SK-N-MC (cell line): ENCODE data around the gene PPP1CB.

Experiments
- EZH2 ChIP-seq: fragments of 200-600 bp; sonication (generic); IDR thresholded peaks from one replicate; pipeline ENCODE4 v1.6.1; 2017; ENCODE audit warnings: antibody characterized with exemption
- POLR2AphosphoS5 ChIP-seq: IDR thresholded peaks from 2 replicates; pipeline ENCODE4 v1.6.1; 2012; ENCODE audit warnings: mild to moderate bottlenecking, low read depth, low read length, borderline replicate concordance

- TF ChIP-seq POLR2AphosphoS5, result no peak
- TF ChIP-seq EZH2, result no peak
These were observed 50.1 kb downstream of the PPP1CB start for GRCh38 chr2:28801726-28802125.
